H9 (cell line): Measurements from ENCODE around the gene NUBP1. TPM values are rescaled to one million over a fixed set of nuclear protein-coding genes. Genes with fewer than 3 reads are reported as not detected.
A peak's percentile ranks its signal among the peaks of the same experiment; 100 is the strongest.
"Not testable (repeated sequence)": the region's sequence is repeated elsewhere in the genome, so short reads cannot be mapped to it uniquely, and the experiment has no call there.

Source experiments
- DNase-seq: peaks from one replicate; pipeline ENCODE4 v3.0.0-alpha.2; 2017
- H2AFZ ChIP-seq: one replicate; pipeline ENCODE4 v1.6.1; 2013; ENCODE audit warnings: mild to moderate bottlenecking, low read length, control low read depth, moderate library complexity
- H2AK5ac ChIP-seq: 2 replicates; pipeline ENCODE4 v1.6.1; 2013; ENCODE audit warnings: low read length, control low read depth, mixed read lengths; ENCODE audit not compliant: insufficient read length
- H2BK120ac ChIP-seq: one replicate; pipeline ENCODE4 v1.6.1; 2013; ENCODE audit warnings: low read depth, mild to moderate bottlenecking, low read length, control low read depth, inconsistent platforms; ENCODE audit not compliant: poor library complexity, severe bottlenecking
- H2BK12ac ChIP-seq: 2 replicates; pipeline ENCODE4 v1.6.1; 2013; ENCODE audit warnings: low read length, control low read depth, mixed read lengths, low read depth; ENCODE audit not compliant: insufficient read length
- H2BK15ac ChIP-seq: 2 replicates; pipeline ENCODE4 v1.6.1; 2013; ENCODE audit warnings: low read depth, low read length, control low read depth
- H2BK20ac ChIP-seq: one replicate; pipeline ENCODE4 v1.6.1; 2013; ENCODE audit warnings: low read depth, mild to moderate bottlenecking, low read length, control low read depth, inconsistent platforms; ENCODE audit not compliant: poor library complexity, severe bottlenecking
- H2BK5ac ChIP-seq: 2 replicates; pipeline ENCODE4 v1.6.1; 2013; ENCODE audit warnings: low read length, control low read depth, mixed read lengths; ENCODE audit not compliant: insufficient read length
- H3K14ac ChIP-seq: 2 replicates; pipeline ENCODE4 v1.6.1; 2013; ENCODE audit warnings: low read length, control low read depth; ENCODE audit not compliant: insufficient read depth
- H3K18ac ChIP-seq: 2 replicates; pipeline ENCODE4 v1.6.1; 2013; ENCODE audit warnings: low read depth, mild to moderate bottlenecking, mixed read lengths, low read length, control low read depth; ENCODE audit not compliant: insufficient read length
- H3K23ac ChIP-seq: 2 replicates; pipeline ENCODE4 v1.6.1; 2013; ENCODE audit warnings: low read length, control low read depth, mixed read lengths, low read depth; ENCODE audit not compliant: insufficient read length
- H3K23me2 ChIP-seq: 2 replicates; pipeline ENCODE4 v1.6.1; 2013; ENCODE audit warnings: low read depth, mild to moderate bottlenecking, mixed read lengths, low read length, control low read depth; ENCODE audit not compliant: insufficient read length, poor library complexity, severe bottlenecking
- H3K27ac ChIP-seq: 2 replicates; pipeline ENCODE4 v1.5.1; 2013; ENCODE audit warnings: low read length, control low read depth, mixed read lengths, low read depth; ENCODE audit not compliant: insufficient read length
- H3K27me3 ChIP-seq: 2 replicates; pipeline ENCODE4 v1.6.1; 2013; ENCODE audit warnings: low read length, control low read depth, inconsistent platforms; ENCODE audit not compliant: insufficient read depth
- H3K4ac ChIP-seq: 2 replicates; pipeline ENCODE4 v1.6.1; 2013; ENCODE audit warnings: low read depth, mild to moderate bottlenecking, control low read depth, inconsistent platforms, low read length, moderate library complexity
- H3K4me1 ChIP-seq: 2 replicates; pipeline ENCODE4 v1.6.1; 2013; ENCODE audit warnings: low read length, control low read depth, inconsistent platforms; ENCODE audit not compliant: insufficient read depth
- H3K4me2 ChIP-seq: 2 replicates; pipeline ENCODE4 v1.6.1; 2013; ENCODE audit warnings: low read length, control low read depth, mixed read lengths; ENCODE audit not compliant: insufficient read length, insufficient read depth
- H3K56ac ChIP-seq: 2 replicates; pipeline ENCODE4 v1.6.1; 2013; ENCODE audit warnings: low read depth, mild to moderate bottlenecking, mixed read lengths, low read length, control low read depth; ENCODE audit not compliant: insufficient read length
- H3K79me1 ChIP-seq: 2 replicates; pipeline ENCODE4 v1.6.1; 2013; ENCODE audit warnings: low read depth, mild to moderate bottlenecking, moderate library complexity, low read length, control low read depth, inconsistent platforms; ENCODE audit not compliant: insufficient read depth, poor library complexity, severe bottlenecking
- H3K79me2 ChIP-seq: 2 replicates; pipeline ENCODE4 v1.6.1; 2013; ENCODE audit warnings: low read length, control low read depth, inconsistent platforms; ENCODE audit not compliant: insufficient read depth
- H3K9ac ChIP-seq: 2 replicates; pipeline ENCODE4 v1.6.1; 2013; ENCODE audit warnings: low read length, control low read depth, mixed read lengths; ENCODE audit not compliant: insufficient read length; ENCODE audit errors: extremely low read depth
- H3K9me3 ChIP-seq: one replicate; pipeline ENCODE4 v1.6.1; 2013; ENCODE audit warnings: low read depth, low read length, inconsistent platforms; ENCODE audit not compliant: control insufficient read depth
- H3T11ph ChIP-seq: one replicate; pipeline ENCODE4 v1.6.1; 2013; ENCODE audit warnings: mild to moderate bottlenecking, low read length, control low read depth, inconsistent platforms
- H4K20me1 ChIP-seq: one replicate; pipeline ENCODE4 v1.6.1; 2013; ENCODE audit not compliant: control insufficient read depth, insufficient read length, insufficient read depth
- H4K5ac ChIP-seq: 2 replicates; pipeline ENCODE4 v1.6.1; 2013; ENCODE audit warnings: low read depth, mild to moderate bottlenecking, mixed read lengths, low read length, control low read depth; ENCODE audit not compliant: insufficient read length
- H4K8ac ChIP-seq: replicated peaks from 2 replicates; pipeline ENCODE4 v1.6.1; 2013; ENCODE audit warnings: low read length, control low read depth, mixed read lengths, low read depth; ENCODE audit not compliant: insufficient read length
- H4K91ac ChIP-seq: 2 replicates; pipeline ENCODE4 v1.6.1; 2013; ENCODE audit warnings: low read depth, mild to moderate bottlenecking, moderate library complexity, mixed read lengths, low read length, control low read depth; ENCODE audit not compliant: insufficient read length
- H3K27ac Mint-ChIP-seq, 3 experiments: 2 replicates in 2 of 3; 3 replicates in 1 of 3; pipeline ENCODE4 v1.8.0; 2020 to 2021; ENCODE audit warnings: mixed read lengths in 3 of 3, mild to moderate bottlenecking in 1 of 3, moderate library complexity in 1 of 3
- H3K27me3 Mint-ChIP-seq: 2 replicates; pipeline ENCODE4 v1.8.0; 2021; ENCODE audit warnings: low read depth, mild to moderate bottlenecking, moderate library complexity, mixed read lengths
- H3K36me3 Mint-ChIP-seq, 3 experiments: 2 replicates in 2 of 3; 3 replicates in 1 of 3; pipeline ENCODE4 v1.8.0; 2020 to 2021; ENCODE audit warnings: low read depth in 3 of 3, mixed read lengths in 3 of 3; ENCODE audit not compliant: insufficient read depth in 1 of 3
- H3K4me1 Mint-ChIP-seq, 2 experiments: 2 replicates each; pipeline ENCODE4 v1.8.0; 2020; ENCODE audit warnings: mixed read lengths in 2 of 2
- H3K4me3 Mint-ChIP-seq, 2 experiments: 2 replicates in 1 of 2; 3 replicates in 1 of 2; pipeline ENCODE4 v1.8.0; 2020 to 2021; ENCODE audit warnings: mild to moderate bottlenecking in 2 of 2, mixed read lengths in 2 of 2, moderate library complexity in 1 of 2
- H3K9me3 Mint-ChIP-seq, 2 experiments: 2 replicates in 1 of 2; 3 replicates in 1 of 2; pipeline ENCODE4 v1.8.0; 2020; ENCODE audit warnings: mild to moderate bottlenecking in 2 of 2, mixed read lengths in 2 of 2, moderate library complexity in 1 of 2
- CTCF ChIP-seq: fragments of 200-600 bp; sonication (generic); conservative IDR thresholded peaks from 3 replicates; pipeline ENCODE4 v1.8.0; 2021; ENCODE audit warnings: antibody characterized with exemption, mild to moderate bottlenecking
- WGBS: extraction: QIAGEN DNeasy Blood & Tissue Kit; methylation state at CpG from one replicate; pipeline ENCODE4 v1.1.7; 2013; ENCODE audit warnings: missing lambda C conversion rate, low lambda C conversion rate, mixed read lengths; ENCODE audit not compliant: insufficient read length; ENCODE audit errors: extremely low coverage; 5-methylcytosine and 5-hydroxymethylcytosine counted together
- total RNA-seq: library from RNA; stranded (reverse); gene quantifications from 2 replicates; pipeline ENCODE4 v1.2.1, GENCODE V29; 2021

The NUBP1 gene
- total RNA-seq, 1 experiment from 2014 or later, result 36.5 TPM

- Histone ChIP-seq H3K79me1 (no peaks in the 10 kb centered on the region), H2BK20ac (no peak overlapping the region), H3K4me2 (no peak overlapping the region), H2AFZ (no peak overlapping the region), H4K91ac (no peak overlapping the region), H2BK120ac (no peak overlapping the region), H3K9ac (no peak overlapping the region), H3K56ac (no peak overlapping the region), H3K27me3 (no peaks in the 10 kb centered on the region), H2BK12ac (no peak overlapping the region), H4K20me1 (no peaks in the 10 kb centered on the region), H3K18ac (no peak overlapping the region), H3K23me2 (no peaks in the 10 kb centered on the region), H2BK5ac (no peak overlapping the region), H3K23ac (no peak overlapping the region), H4K8ac (no peak overlapping the region), H3T11ph (no peak overlapping the region), H3K27ac (no peak overlapping the region), H3K14ac (no peak overlapping the region), H2BK15ac (no peak overlapping the region), H3K9me3 (peaks cover 6% of the 10 kb centered on the region), H3K4ac (no peak overlapping the region), H2AK5ac (no peak overlapping the region), H4K5ac (no peak overlapping the region), H3K4me1 (no peaks in the 10 kb centered on the region), H3K79me2 (no peaks in the 10 kb centered on the region)
- peaks cover 23 to 27% of the 10 kb centered on the region in 2 experiments for H3K9me3 Mint-ChIP-seq
- TF ChIP-seq CTCF, result no peak
- peaks cover 26% of the 10 kb centered on the region in 2 experiments for H3K4me1 Mint-ChIP-seq
- H3K36me3 Mint-ChIP-seq, result peaks cover 9 to 38% (median 20%) of the 10 kb centered on the region in 3 experiments; a peak in 6 of 7 replicates
- DNase-seq, result no peak
- H3K27me3 Mint-ChIP-seq, result peaks cover 2% of the 10 kb centered on the region
- no peak overlapping the region for H3K4me3 Mint-ChIP-seq
- WGBS, result no CpG with 5 or more reads among the region's 5 CpGs
- H3K27ac Mint-ChIP-seq, result no peak overlapping the region
Measured at GRCh38 chr16:10787304-10787703, 43.7 kb downstream of the NUBP1 start.

- not testable (repeated sequence) for H2BK120ac ChIP-seq, DNase-seq, H3K27me3 Mint-ChIP-seq, H3K9ac ChIP-seq, H2AFZ ChIP-seq, H3K56ac ChIP-seq, H4K20me1 ChIP-seq, H3K18ac ChIP-seq, H2BK15ac ChIP-seq, H3K79me2 ChIP-seq, H3K14ac ChIP-seq, H3K9me3 ChIP-seq, H3K23me2 ChIP-seq, H4K5ac ChIP-seq, H3T11ph ChIP-seq, H3K27ac ChIP-seq, H4K91ac ChIP-seq, H3K4me1 ChIP-seq, H2AK5ac ChIP-seq, H3K4ac ChIP-seq, H2BK12ac ChIP-seq, H3K79me1 ChIP-seq, H3K4me2 ChIP-seq, H3K4me3 Mint-ChIP-seq, H2BK5ac ChIP-seq, H4K8ac ChIP-seq, H3K23ac ChIP-seq, H3K27me3 ChIP-seq, H2BK20ac ChIP-seq
- Mint-ChIP-seq H3K9me3 (peaks cover 22 to 24% of the 10 kb centered on the region in 2 experiments), H3K4me1 (peaks cover 26 to 29% of the 10 kb centered on the region in 2 experiments), H3K36me3 (peaks cover 9 to 37% (median 18%) of the 10 kb centered on the region in 3 experiments), H3K27ac (peak overlapping the region in 1 of 3 experiments; percentile 25; a peak in 1 of 7 replicates)
- WGBS, result no CpG with 5 or more reads among the region's 4 CpGs
Measured at GRCh38 chr16:10788630-10789029, 45.0 kb downstream of the NUBP1 start.
